ENCODE measurements around the gene OR10H5. TPM values are rescaled to one million over a fixed set of nuclear protein-coding genes. Genes with fewer than 3 reads are reported as not detected.
"Not testable (repeated sequence)": the region's sequence is repeated elsewhere in the genome, so short reads cannot be mapped to it uniquely, and the experiment has no call there.

OR10H5 gene
- total RNA-seq, 1 experiment from 2014 or later = not detected

- DNase-seq (ENCODE audit: low read depth) = no peak
Observed at GRCh38 chr19:15811476-15811875, 24.0 kb downstream of the OR10H5 start.

- peak; percentile 70 for DNase-seq (ENCODE audit: low read depth)
Observed at GRCh38 chr19:15812060-15812722, 24.7 kb downstream of the OR10H5 start.

GRCh38 chr19:15813916-15814315, 26.5 kb downstream of the OR10H5 start:
- peak; percentile 34 for DNase-seq (ENCODE audit: low read depth)

- peak; percentile 22 for DNase-seq (ENCODE audit: low read depth)
Observed at GRCh38 chr19:15815306-15815705, 27.8 kb downstream of the OR10H5 start, which contains the start of gene OR10H1. Gene OR10H1, minus strand, starts transcription at chr19:15815664. Its CDS starts 7,627 bp downstream, at chr19:15808037.

- DNase-seq (ENCODE audit: low read depth) = no peak
Observed at GRCh38 chr19:15820646-15821045, 33.2 kb downstream of the OR10H5 start.

GRCh38 chr19:15825753-15826152, 38.3 kb downstream of the OR10H5 start:
- DNase-seq (ENCODE audit: low read depth) = no peak

GRCh38 chr19:15828121-15828610, 40.7 kb downstream of the OR10H5 start:
- DNase-seq (ENCODE audit: low read depth) = peak; percentile 92

- peak; percentile 83 for DNase-seq (ENCODE audit: low read depth)
Observed at GRCh38 chr19:15828611-15829305, 41.3 kb downstream of the OR10H5 start.

GRCh38 chr19:15829306-15829698, 41.8 kb downstream of the OR10H5 start:
- DNase-seq (ENCODE audit: low read depth) = peak; percentile 84

- no peak for DNase-seq (ENCODE audit: low read depth)
Observed at GRCh38 chr19:15829786-15830185, 42.3 kb downstream of the OR10H5 start.

- no peak for DNase-seq (ENCODE audit: low read depth)
Observed at GRCh38 chr19:15831626-15832025, 44.2 kb downstream of the OR10H5 start.

GRCh38 chr19:15834232-15834631, 46.8 kb downstream of the OR10H5 start:
- DNase-seq (ENCODE audit: low read depth) = peak; percentile 65

GRCh38 chr19:15835565-15836329, 48.3 kb downstream of the OR10H5 start:
- DNase-seq (ENCODE audit: low read depth) = peak; percentile 87

GRCh38 chr19:15836330-15837220, 49.1 kb downstream of the OR10H5 start:
- DNase-seq (ENCODE audit: low read depth) = peak; percentile 98

GRCh38 chr19:15837221-15837731, 49.8 kb downstream of the OR10H5 start:
- no peak for DNase-seq (ENCODE audit: low read depth)

GRCh38 chr19:15838351-15838750, 50.9 kb downstream of the OR10H5 start:
- DNase-seq (ENCODE audit: low read depth) = no peak

GRCh38 chr19:15839888-15840287, 52.4 kb downstream of the OR10H5 start:
- DNase-seq (ENCODE audit: low read depth) = not testable (repeated sequence)

GRCh38 chr19:15840833-15841232, 53.4 kb downstream of the OR10H5 start:
- DNase-seq (ENCODE audit: low read depth) = peak; percentile 42

- no peak for DNase-seq (ENCODE audit: low read depth)
Observed at GRCh38 chr19:15841875-15842569, 54.6 kb downstream of the OR10H5 start.

- no peak for DNase-seq (ENCODE audit: low read depth)
Observed at GRCh38 chr19:15843203-15843893, 55.9 kb downstream of the OR10H5 start.

Measured in M059J (cell line).